Esophagus squamous epithelium (tissue), 4 donors: ENCODE measurements around the gene ARGLU1.

ENCODE experiments used
- CTCF ChIP-seq, 6 experiments: fragments of 450-650 bp in 4 of 6; fragments of 200-600 bp in 2 of 6; sonication (generic) in 2 of 6; IDR thresholded peaks; one replicate each; pipeline ENCODE4 v1.5.1; 2016 to 2019; ENCODE audit warnings: antibody characterized with exemption in 6 of 6, mild to moderate bottlenecking in 4 of 6, moderate library complexity in 4 of 6
- POLR2A ChIP-seq, 4 donors: fragments of 450-650 bp; IDR thresholded peaks; one replicate each; pipeline ENCODE4 v1.6.1; 2017; ENCODE audit warnings: antibody characterized with exemption in 4 of 4, mild to moderate bottlenecking in 4 of 4, moderate library complexity in 3 of 4

DNA sequence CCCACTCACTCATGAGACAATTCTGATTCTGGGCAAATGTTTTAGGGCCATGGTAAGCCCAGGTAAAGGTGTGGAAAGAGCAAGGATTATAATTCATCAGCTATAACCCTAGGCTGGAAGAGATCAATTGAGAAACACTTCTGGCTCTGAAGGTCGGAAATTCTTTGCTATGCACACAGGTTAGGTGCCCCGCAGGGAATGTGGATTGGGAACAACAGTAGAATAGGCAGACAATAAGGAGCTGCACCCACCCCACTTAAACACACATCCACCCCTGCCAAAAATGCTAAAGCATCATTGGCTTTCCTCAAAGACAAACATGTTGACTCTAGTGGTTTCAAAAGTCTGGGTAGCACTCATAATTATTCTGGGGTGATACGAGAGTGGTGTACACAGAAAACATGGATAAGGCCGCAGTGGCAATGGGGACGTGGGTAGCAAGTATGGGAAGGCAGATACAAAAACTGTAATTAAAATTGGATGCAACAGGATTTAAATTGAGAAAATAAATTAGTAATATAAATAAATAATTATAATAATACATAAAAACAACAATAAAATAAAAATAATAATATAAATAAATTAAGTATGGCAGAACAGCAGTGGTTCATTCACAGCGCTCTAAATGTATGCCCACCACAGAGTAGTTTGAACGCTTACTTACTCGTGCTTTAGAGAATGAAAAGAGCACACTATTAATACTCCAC, 41.0 kb downstream of the ARGLU1 start:
- TF ChIP-seq CTCF (IDR thresholded peaks at IDR 0.05) (no peak), POLR2A (IDR thresholded peaks at IDR 0.05) (no peak)
